ENCODE measurements around the gene OR2V2. TPM values are rescaled to one million over a fixed set of nuclear protein-coding genes. Genes with fewer than 3 reads are reported as not detected.
"Not testable (repeated sequence)": the region's sequence is repeated elsewhere in the genome, so short reads cannot be mapped to it uniquely, and the experiment has no call there.

OR2V2 gene
- total RNA-seq, 1 experiment from 2014 or later, result not detected

- H3K23me2 ChIP-seq (ENCODE audit: insufficient read length, low read depth, low read length, poor library complexity, severe bottlenecking), result peaks cover 4% of the 10 kb centered on the region
- H3K9me3 ChIP-seq (ENCODE audit: control insufficient read depth, low read depth, low read length), result no peaks in the 10 kb centered on the region
- H4K20me1 ChIP-seq (ENCODE audit: control insufficient read depth, insufficient read depth, insufficient read length), result no peaks in the 10 kb centered on the region
- no CpG with 5 or more reads among the region's 62 CpGs for WGBS (ENCODE audit: extremely low coverage, insufficient read length, low lambda C conversion rate)
- H4K91ac ChIP-seq (ENCODE audit: insufficient read length, low read depth, low read length), result no peak overlapping the region
- no peak overlapping the region for H3K9ac ChIP-seq (ENCODE audit: extremely low read depth, insufficient read length, low read length)
- H4K5ac ChIP-seq (ENCODE audit: insufficient read length, low read depth, low read length), result no peak overlapping the region
- no peak overlapping the region for H2BK20ac ChIP-seq (ENCODE audit: low read depth, low read length, poor library complexity, severe bottlenecking)
- H2AK5ac ChIP-seq (ENCODE audit: insufficient read length, low read length), result no peak overlapping the region
- H2BK120ac ChIP-seq (ENCODE audit: low read depth, low read length, poor library complexity, severe bottlenecking), result no peak overlapping the region
- no peak overlapping the region for H2BK15ac ChIP-seq (ENCODE audit: low read depth, low read length)
- no peak overlapping the region for H3K23ac ChIP-seq (ENCODE audit: insufficient read length, low read depth, low read length)
- Mint-ChIP-seq H3K9me3 (peaks cover 0 to 6% of the 10 kb centered on the region in 2 experiments; a peak in 4 of 5 replicates), H3K27me3 (ENCODE audit: low read depth) (peaks cover 41% of the 10 kb centered on the region), H3K36me3 (ENCODE audit: insufficient read depth in 1 of 3, low read depth in 3 of 3) (0 out of 7 replicates have a peak, but pooled peaks cover 0 to 1% (median 0%) of the 10 kb centered on the region in 3 experiments), H3K27ac (no peak overlapping the region), H3K4me3 (peak overlapping the region; percentile 59 to 83), H3K4me1 (peaks cover 13% of the 10 kb centered on the region in 2 experiments)
- no peak overlapping the region for H2BK5ac ChIP-seq (ENCODE audit: insufficient read length, low read length)
- no peak overlapping the region for H3K14ac ChIP-seq (ENCODE audit: insufficient read depth, low read length)
- peak; percentile 62 for DNase-seq
- H4K8ac ChIP-seq (replicated peaks; ENCODE audit: insufficient read length, low read depth, low read length), result no peak overlapping the region
- H3K4me2 ChIP-seq (ENCODE audit: insufficient read depth, insufficient read length, low read length), result peak overlapping the region; percentile 56
- no peak overlapping the region for H2BK12ac ChIP-seq (ENCODE audit: insufficient read length, low read depth, low read length)
- H3K79me1 ChIP-seq (ENCODE audit: insufficient read depth, low read depth, low read length, poor library complexity, severe bottlenecking), result no peaks in the 10 kb centered on the region
- no peaks in the 10 kb centered on the region; the same call in 1 of the 2 replicates for H3K4me1 ChIP-seq (ENCODE audit: insufficient read depth, low read length)
- no peak overlapping the region for H3K4ac ChIP-seq (ENCODE audit: low read depth, low read length)
- no peak overlapping the region for H3K56ac ChIP-seq (ENCODE audit: insufficient read length, low read depth, low read length)
- H3K79me2 ChIP-seq (ENCODE audit: insufficient read depth, low read length), result no peaks in the 10 kb centered on the region
- no peak overlapping the region for H2AFZ ChIP-seq (ENCODE audit: low read length)
- H3K18ac ChIP-seq (ENCODE audit: insufficient read length, low read depth, low read length), result no peak overlapping the region
- peaks cover 18% of the 10 kb centered on the region for H3K27me3 ChIP-seq (ENCODE audit: insufficient read depth, low read length)
- H3K27ac ChIP-seq (ENCODE audit: insufficient read length, low read depth, low read length), result no peak overlapping the region
- H3T11ph ChIP-seq (ENCODE audit: low read length), result no peak overlapping the region
- no peak for TF ChIP-seq CTCF (conservative IDR thresholded peaks at IDR 0.05)
Measured at GRCh38 chr5:181100121-181100875, 47.1 kb upstream of the OR2V2 start.

GRCh38 chr5:181101030-181101641 is 46.2 kb upstream of the OR2V2 start:
- H3K56ac ChIP-seq (ENCODE audit: insufficient read length, low read depth, low read length); H3K9me3 ChIP-seq (ENCODE audit: control insufficient read depth, low read depth, low read length); H3K9ac ChIP-seq (ENCODE audit: extremely low read depth, insufficient read length, low read length); H3K4ac ChIP-seq (ENCODE audit: low read depth, low read length); H4K20me1 ChIP-seq (ENCODE audit: control insufficient read depth, insufficient read depth, insufficient read length); H3K27ac ChIP-seq (ENCODE audit: insufficient read length, low read depth, low read length); H3K4me1 ChIP-seq (ENCODE audit: insufficient read depth, low read length); H4K91ac ChIP-seq (ENCODE audit: insufficient read length, low read depth, low read length); H2AFZ ChIP-seq (ENCODE audit: low read length); H2BK15ac ChIP-seq (ENCODE audit: low read depth, low read length); H2BK5ac ChIP-seq (ENCODE audit: insufficient read length, low read length); H2AK5ac ChIP-seq (ENCODE audit: insufficient read length, low read length); H3K9me3 Mint-ChIP-seq; H3K79me2 ChIP-seq (ENCODE audit: insufficient read depth, low read length); H3K23ac ChIP-seq (ENCODE audit: insufficient read length, low read depth, low read length); H4K5ac ChIP-seq (ENCODE audit: insufficient read length, low read depth, low read length); H3K79me1 ChIP-seq (ENCODE audit: insufficient read depth, low read depth, low read length, poor library complexity, severe bottlenecking); H3K14ac ChIP-seq (ENCODE audit: insufficient read depth, low read length); H3K4me2 ChIP-seq (ENCODE audit: insufficient read depth, insufficient read length, low read length); DNase-seq; H2BK12ac ChIP-seq (ENCODE audit: insufficient read length, low read depth, low read length); H2BK120ac ChIP-seq (ENCODE audit: low read depth, low read length, poor library complexity, severe bottlenecking); H4K8ac ChIP-seq (replicated peaks; ENCODE audit: insufficient read length, low read depth, low read length); H3K27ac Mint-ChIP-seq; H2BK20ac ChIP-seq (ENCODE audit: low read depth, low read length, poor library complexity, severe bottlenecking); H3K36me3 Mint-ChIP-seq (ENCODE audit: insufficient read depth in 1 of 3, low read depth in 3 of 3); H3K18ac ChIP-seq (ENCODE audit: insufficient read length, low read depth, low read length); H3T11ph ChIP-seq (ENCODE audit: low read length); H3K23me2 ChIP-seq (ENCODE audit: insufficient read length, low read depth, low read length, poor library complexity, severe bottlenecking): not testable (repeated sequence)
- H3K27me3 ChIP-seq (ENCODE audit: insufficient read depth, low read length), result peaks cover 18% of the 10 kb centered on the region
- Mint-ChIP-seq H3K4me1 (peaks cover 13% of the 10 kb centered on the region in 2 experiments), H3K27me3 (ENCODE audit: low read depth) (peaks cover 50% of the 10 kb centered on the region), H3K4me3 (peak overlapping the region; percentile 48 to 65; a peak in 3 of 5 replicates)
- WGBS (ENCODE audit: extremely low coverage, insufficient read length, low lambda C conversion rate), result no CpG with 5 or more reads among the region's 54 CpGs

Data from H9 (cell line).